ENCODE data around the gene NXPH1. TPM values are rescaled to one million over a fixed set of nuclear protein-coding genes. Genes with fewer than 3 reads are reported as not detected.

The NXPH1 gene
- total and polyA plus RNA-seq, 11 donors: not detected

DNA sequence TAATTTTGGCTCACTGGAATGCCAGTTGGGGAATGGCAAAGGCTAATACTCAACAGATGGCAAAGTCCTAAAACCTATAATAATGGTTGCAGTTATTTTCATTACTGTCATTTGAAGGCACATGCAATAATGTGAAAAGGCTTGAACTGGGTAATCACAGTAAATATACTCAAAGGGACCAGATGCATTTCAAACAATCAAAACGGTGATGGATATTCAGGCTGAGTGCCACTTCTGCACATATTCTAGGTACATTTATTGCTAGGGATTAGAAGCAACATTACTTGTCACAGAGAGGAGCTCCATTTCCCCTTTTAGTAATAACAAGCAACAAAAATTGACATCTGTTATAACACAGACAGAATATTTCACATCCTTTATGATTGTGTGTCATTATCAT lies 171.8 kb downstream of the NXPH1 start:
- Histone ChIP-seq H3K27ac (no peak overlapping the region), H3K4me1 (no peaks in the 10 kb centered on the region), H3K36me3 (no peaks in the 10 kb centered on the region), H3K27me3 (no peaks in the 10 kb centered on the region), H3K4me3 (no peak overlapping the region), H3K9me3 (no peaks in the 10 kb centered on the region)
- no peak for TF ChIP-seq POLR2A (IDR thresholded peaks at IDR 0.05)
- ATAC-seq: no peak
- 68 to 79% (median 71%) methylated on average over 1 of the region's 1 CpG for WGBS, 4 donors
- intact Hi-C loops (cut with DNase I): no loop called here
- no peak for DNase-seq

- 43 to 70% (median 50%) methylated on average over 1 of the region's 1 CpG for whole genome bisulfite sequencing, 4 donors
- Histone ChIP-seq H3K27ac (no peak overlapping the region), H3K4me3 (no peak overlapping the region), H3K9me3 (no peaks in the 10 kb centered on the region), H3K27me3 (no peaks in the 10 kb centered on the region), H3K36me3 (no peaks in the 10 kb centered on the region), H3K4me1 (no peaks in the 10 kb centered on the region)
- intact Hi-C loops (cut with DNase I): no loop called here
- ATAC-seq (no peak), DNase-seq (no peak)
- TF ChIP-seq POLR2A (IDR thresholded peaks at IDR 0.05): no peak
- TF ChIP-seq, protein P1, sequence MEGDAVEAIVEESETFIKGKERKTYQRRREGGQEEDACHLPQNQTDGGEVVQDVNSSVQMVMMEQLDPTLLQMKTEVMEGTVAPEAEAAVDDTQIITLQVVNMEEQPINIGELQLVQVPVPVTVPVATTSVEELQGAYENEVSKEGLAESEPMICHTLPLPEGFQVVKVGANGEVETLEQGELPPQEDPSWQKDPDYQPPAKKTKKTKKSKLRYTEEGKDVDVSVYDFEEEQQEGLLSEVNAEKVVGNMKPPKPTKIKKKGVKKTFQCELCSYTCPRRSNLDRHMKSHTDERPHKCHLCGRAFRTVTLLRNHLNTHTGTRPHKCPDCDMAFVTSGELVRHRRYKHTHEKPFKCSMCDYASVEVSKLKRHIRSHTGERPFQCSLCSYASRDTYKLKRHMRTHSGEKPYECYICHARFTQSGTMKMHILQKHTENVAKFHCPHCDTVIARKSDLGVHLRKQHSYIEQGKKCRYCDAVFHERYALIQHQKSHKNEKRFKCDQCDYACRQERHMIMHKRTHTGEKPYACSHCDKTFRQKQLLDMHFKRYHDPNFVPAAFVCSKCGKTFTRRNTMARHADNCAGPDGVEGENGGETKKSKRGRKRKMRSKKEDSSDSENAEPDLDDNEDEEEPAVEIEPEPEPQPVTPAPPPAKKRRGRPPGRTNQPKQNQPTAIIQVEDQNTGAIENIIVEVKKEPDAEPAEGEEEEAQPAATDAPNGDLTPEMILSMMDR (IDR thresholded peaks at IDR 0.05): no peak
These were observed 179.2 kb downstream of the NXPH1 start for GRCh38 chr7:8612584-8612983.

DNA sequence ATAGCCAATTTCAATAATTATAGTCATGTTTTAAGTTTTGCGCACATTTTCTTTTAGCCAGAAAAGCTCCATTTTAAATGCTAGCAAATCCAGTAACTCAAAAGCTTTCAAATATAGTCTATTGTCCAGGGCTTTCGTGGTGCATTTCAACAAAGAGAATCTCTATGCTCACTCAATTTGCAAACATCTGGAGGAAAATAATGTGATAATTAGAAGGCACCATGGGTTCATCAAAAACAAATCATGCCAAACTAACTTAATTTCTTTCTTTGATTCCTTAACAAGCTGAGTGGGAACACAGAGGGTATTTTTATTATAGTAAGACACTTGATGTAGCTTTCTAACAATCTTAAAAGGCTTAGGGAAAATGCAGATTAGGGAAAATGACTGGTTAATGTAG lies 179.8 kb downstream of the NXPH1 start:
- intact Hi-C loops (cut with DNase I): no loop called here
- Histone ChIP-seq H3K36me3 (no peaks in the 10 kb centered on the region), H3K9me3 (no peaks in the 10 kb centered on the region), H3K4me1 (no peaks in the 10 kb centered on the region), H3K4me3 (no peak overlapping the region), H3K27ac (no peak overlapping the region), H3K27me3 (no peaks in the 10 kb centered on the region)
- no peak for ATAC-seq
- 78 to 91% (median 88%) methylated on average over 2 of the region's 2 CpGs for WGBS, 4 donors
- TF ChIP-seq POLR2A (IDR thresholded peaks at IDR 0.05): no peak
- TF ChIP-seq, protein P1 (IDR thresholded peaks at IDR 0.05): no peak
- DNase-seq: no peak

GRCh38 chr7:8615019-8615418 lies 181.6 kb downstream of the NXPH1 start:
- no peak for ATAC-seq
- H3K4me3 ChIP-seq: no peak overlapping the region
- no peaks in the 10 kb centered on the region for H3K4me1 ChIP-seq
- H3K27me3 ChIP-seq: no peaks in the 10 kb centered on the region
- H3K36me3 ChIP-seq: no peaks in the 10 kb centered on the region
- DNase-seq: no peak
- intact Hi-C loops (cut with DNase I): no loop called here
- no peaks in the 10 kb centered on the region for H3K9me3 ChIP-seq
- no peak for TF ChIP-seq POLR2A (IDR thresholded peaks at IDR 0.05)
- TF ChIP-seq, protein P1 (IDR thresholded peaks at IDR 0.05): no peak
- 56 to 63% (median 57%) methylated on average over 5 of the region's 5 CpGs for WGBS, 4 donors
- no peak overlapping the region for H3K27ac ChIP-seq

- H3K36me3 ChIP-seq: no peaks in the 10 kb centered on the region
- TF ChIP-seq, protein P1 (IDR thresholded peaks at IDR 0.05): no peak
- no peak for TF ChIP-seq POLR2A (IDR thresholded peaks at IDR 0.05)
- ATAC-seq (no peak), DNase-seq (no peak)
- 90 to 95% (median 92%) methylated on average over 1 of the region's 1 CpG for WGBS, 4 donors
- no peak overlapping the region for H3K27ac ChIP-seq
- no peaks in the 10 kb centered on the region for H3K4me1 ChIP-seq
- intact Hi-C loops (cut with DNase I): no loop called here
- no peaks in the 10 kb centered on the region for H3K27me3 ChIP-seq
- H3K4me3 ChIP-seq: no peak overlapping the region
- H3K9me3 ChIP-seq: no peaks in the 10 kb centered on the region
These were observed 185.1 kb downstream of the NXPH1 start for GRCh38 chr7:8618441-8619070.
